ENCODE results near the gene TSEN15. TPM values are rescaled to one million over a fixed set of nuclear protein-coding genes. Genes with fewer than 3 reads are reported as not detected.

The TSEN15 gene
- total RNA-seq, 4 donors from 2014 or later: 14.8 to 24.7 (median 21.3) TPM

DNA sequence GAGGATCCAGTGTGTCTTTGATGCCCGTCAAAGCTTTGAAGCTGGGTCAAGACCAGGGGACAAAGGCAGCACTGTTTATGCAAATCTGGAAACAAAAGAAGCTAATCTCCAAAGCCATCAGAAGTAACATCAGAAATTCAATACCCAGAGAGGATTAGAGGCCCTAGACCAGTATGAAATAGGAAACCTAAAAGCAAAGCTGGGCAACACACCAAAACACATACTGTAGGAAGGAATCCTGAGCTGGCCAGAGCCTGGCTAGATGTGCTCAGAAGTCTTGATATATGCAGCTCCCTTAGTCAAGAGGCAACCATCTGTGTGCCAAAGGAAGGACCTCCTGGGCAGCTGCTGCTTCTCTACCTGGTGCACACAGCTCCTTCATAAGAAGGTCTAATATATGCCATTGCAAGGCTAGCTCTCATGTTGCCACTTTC is 26.3 kb upstream of the TSEN15 start:
- Histone ChIP-seq H3K9me3 (no peaks in the 10 kb centered on the region), H3K4me1 (peaks cover 25% of the 10 kb centered on the region), H3K4me3 (no peak overlapping the region), H3K27me3 (no peaks in the 10 kb centered on the region), H3K27ac (no peak overlapping the region), H3K36me3 (no peaks in the 10 kb centered on the region)
- TF ChIP-seq EP300 (IDR thresholded peaks at IDR 0.05) (no peak), POLR2A (IDR thresholded peaks at IDR 0.05) (no peak), CTCF (IDR thresholded peaks at IDR 0.05) (no peak), POLR2AphosphoS5 (IDR thresholded peaks at IDR 0.05) (no peak)
- no peak for DNase-seq (ENCODE audit: low spot score in 2 of 2)
- WGBS: 88% methylated on average over 1 of the region's 1 CpG

DNA sequence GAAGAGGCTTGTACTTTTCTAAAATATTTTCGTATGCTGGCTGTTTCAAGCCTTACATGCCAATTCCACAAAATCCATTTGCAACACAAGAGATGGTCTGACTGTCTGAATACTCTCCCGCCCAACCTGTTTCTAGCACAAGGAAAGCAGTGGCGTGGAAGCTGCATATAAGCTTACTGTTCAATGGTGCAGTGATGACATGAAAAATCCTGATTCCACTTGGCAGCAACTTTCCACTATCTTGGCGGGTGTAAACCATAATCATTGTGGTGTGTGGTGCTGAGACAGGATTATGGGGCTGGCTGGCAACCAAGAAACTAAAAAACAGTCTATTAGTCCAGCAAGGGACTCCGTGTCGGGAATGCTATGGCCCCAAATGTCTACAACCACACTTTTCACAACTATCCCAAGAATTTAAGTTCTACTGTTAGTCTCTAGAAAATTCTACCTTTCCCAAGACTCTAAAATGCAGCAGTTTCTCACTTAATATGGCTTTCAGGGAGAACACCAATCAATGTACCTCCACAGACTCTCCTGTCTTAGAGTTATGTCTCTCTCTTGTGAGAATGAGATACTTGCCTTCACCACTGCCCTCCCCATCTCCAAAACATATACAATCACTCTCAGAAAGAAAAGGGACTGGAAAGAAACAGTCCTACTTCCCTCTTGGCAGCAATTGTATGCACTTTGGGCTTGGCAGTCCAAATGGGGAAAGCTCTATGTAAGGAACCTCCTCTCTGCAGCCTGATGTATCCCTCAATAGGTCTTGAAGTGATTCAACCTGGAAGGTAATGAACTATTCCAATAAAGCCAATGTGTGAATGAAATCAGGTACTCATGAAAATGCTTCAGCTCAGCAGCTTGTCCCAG is 23.5 kb upstream of the TSEN15 start:
- 42% methylated on average over 6 of the region's 6 CpGs for WGBS
- H3K4me3 ChIP-seq: no peak overlapping the region
- no peaks in the 10 kb centered on the region for H3K27me3 ChIP-seq
- no peaks in the 10 kb centered on the region for H3K9me3 ChIP-seq
- no peak for DNase-seq (ENCODE audit: low spot score in 2 of 2)
- peaks cover 10% of the 10 kb centered on the region for H3K4me1 ChIP-seq
- no peaks in the 10 kb centered on the region for H3K36me3 ChIP-seq
- TF ChIP-seq POLR2AphosphoS5 (IDR thresholded peaks at IDR 0.05): no peak
- TF ChIP-seq EP300 (IDR thresholded peaks at IDR 0.05): no peak
- no peak for TF ChIP-seq CTCF (IDR thresholded peaks at IDR 0.05)
- TF ChIP-seq POLR2A (IDR thresholded peaks at IDR 0.05): no peak
- no peak overlapping the region for H3K27ac ChIP-seq

DNA sequence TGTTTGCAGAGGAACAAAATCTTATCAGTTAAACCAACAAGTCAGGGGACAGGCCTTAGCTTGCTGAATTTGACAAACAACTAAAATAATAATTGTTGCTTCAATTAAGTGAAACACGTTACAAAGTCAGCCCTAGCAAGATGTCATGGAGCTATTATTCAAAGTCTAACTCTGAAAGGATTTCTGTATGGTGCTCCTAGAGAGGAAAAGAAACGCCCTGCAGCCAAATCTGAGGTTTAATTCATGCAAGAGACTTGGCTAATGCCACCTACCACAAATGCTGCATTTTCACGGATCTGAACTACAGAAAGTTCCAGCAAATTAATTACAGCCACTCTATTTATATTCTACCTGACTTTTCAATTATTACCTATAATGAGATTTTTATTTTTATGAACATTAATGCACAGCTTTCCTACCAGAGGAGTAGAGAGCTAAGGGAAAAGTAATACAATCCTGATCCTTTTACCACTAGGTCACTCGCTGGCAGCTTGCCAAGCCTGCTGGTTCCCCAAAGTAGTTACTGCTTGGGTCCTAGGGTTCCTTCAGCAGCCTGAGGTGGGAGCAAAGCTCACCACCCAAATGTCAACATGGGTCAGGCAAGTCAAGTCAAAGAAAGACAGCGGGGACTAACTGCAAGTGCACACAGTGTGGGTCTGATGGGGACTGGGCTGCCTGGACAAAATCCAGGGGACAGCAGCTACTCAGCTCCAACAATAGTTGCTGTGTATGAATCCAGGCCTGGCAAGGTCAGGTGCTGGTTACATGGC is 22.5 kb upstream of the TSEN15 start:
- no peak for DNase-seq (ENCODE audit: low spot score in 2 of 2)
- Histone ChIP-seq H3K27ac (no peak overlapping the region), H3K36me3 (no peaks in the 10 kb centered on the region), H3K4me1 (peaks cover 10% of the 10 kb centered on the region), H3K27me3 (no peaks in the 10 kb centered on the region), H3K9me3 (no peaks in the 10 kb centered on the region), H3K4me3 (no peak overlapping the region)
- TF ChIP-seq POLR2AphosphoS5 (IDR thresholded peaks at IDR 0.05) (no peak), EP300 (IDR thresholded peaks at IDR 0.05) (no peak), CTCF (IDR thresholded peaks at IDR 0.05) (no peak), POLR2A (IDR thresholded peaks at IDR 0.05) (no peak)
- 65% methylated on average over 5 of the region's 5 CpGs for WGBS

DNA sequence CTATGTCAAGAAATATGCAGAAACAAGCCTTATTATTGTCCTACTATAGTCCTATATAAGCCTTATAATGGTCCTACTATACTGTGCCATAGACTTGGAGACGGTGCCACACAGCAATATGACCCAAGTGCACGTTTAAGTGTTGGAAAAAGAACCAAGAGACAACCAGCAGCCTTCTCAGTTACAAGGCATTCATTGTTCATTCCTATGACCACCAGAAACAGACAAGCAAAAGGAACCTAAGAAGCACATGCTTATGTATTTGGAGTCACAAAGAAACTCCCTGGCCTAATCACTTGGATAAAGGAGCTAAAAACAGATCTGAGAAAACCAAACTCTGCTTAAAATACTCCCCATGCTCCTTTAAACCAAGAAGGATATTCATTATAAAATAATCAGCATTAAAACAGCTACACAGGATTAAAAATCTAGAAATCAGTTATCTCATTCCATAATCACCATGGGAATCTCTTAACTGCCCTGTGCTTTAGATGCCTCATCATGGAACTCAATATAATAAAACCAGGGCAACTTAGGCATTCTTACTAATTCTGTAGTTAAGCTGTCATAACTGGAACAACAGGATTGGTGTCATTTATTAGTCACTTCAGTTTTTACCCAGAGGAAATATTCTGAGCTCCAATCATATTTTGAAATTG is 21.0 kb upstream of the TSEN15 start:
- Histone ChIP-seq H3K9me3 (no peaks in the 10 kb centered on the region), H3K27ac (no peak overlapping the region), H3K4me1 (peaks cover 10% of the 10 kb centered on the region), H3K27me3 (peaks cover 4% of the 10 kb centered on the region), H3K36me3 (no peaks in the 10 kb centered on the region), H3K4me3 (no peak overlapping the region)
- no peak for DNase-seq (ENCODE audit: low spot score in 2 of 2)
- TF ChIP-seq CTCF (IDR thresholded peaks at IDR 0.05): no peak
- no peak for TF ChIP-seq POLR2A (IDR thresholded peaks at IDR 0.05)
- no peak for TF ChIP-seq EP300 (IDR thresholded peaks at IDR 0.05)
- TF ChIP-seq POLR2AphosphoS5 (IDR thresholded peaks at IDR 0.05): no peak
- whole genome bisulfite sequencing: 82% methylated on average over 2 of the region's 2 CpGs

DNA sequence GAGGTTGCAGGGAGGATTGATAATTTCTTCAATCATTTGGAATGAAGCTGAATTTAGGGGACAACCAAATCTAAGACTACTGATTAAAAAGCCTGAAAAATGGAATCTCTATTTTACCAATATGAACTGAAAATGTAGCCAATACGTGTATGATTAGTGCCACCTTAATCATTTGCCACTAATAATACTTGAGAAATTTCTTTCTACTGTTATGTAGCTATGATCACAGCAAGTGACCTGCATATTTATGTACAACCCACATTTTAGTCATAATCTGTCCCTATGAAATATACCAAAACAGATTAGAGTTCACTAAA is 20.5 kb upstream of the TSEN15 start:
- TF ChIP-seq POLR2AphosphoS5 (IDR thresholded peaks at IDR 0.05): no peak
- TF ChIP-seq EP300 (IDR thresholded peaks at IDR 0.05): no peak
- no peak for TF ChIP-seq CTCF (IDR thresholded peaks at IDR 0.05)
- H3K27me3 ChIP-seq: peaks cover 9% of the 10 kb centered on the region
- H3K36me3 ChIP-seq: no peaks in the 10 kb centered on the region
- H3K4me1 ChIP-seq: peaks cover 12% of the 10 kb centered on the region
- DNase-seq (ENCODE audit: low spot score in 2 of 2): no peak
- no peaks in the 10 kb centered on the region for H3K9me3 ChIP-seq
- H3K4me3 ChIP-seq: no peak overlapping the region
- H3K27ac ChIP-seq: no peak overlapping the region
- 97% methylated on average over 1 of the region's 1 CpG for WGBS

All from suprapubic skin (tissue), 4 donors.